ENCODE measurements around the gene ZFR2. TPM values are rescaled to one million over a fixed set of nuclear protein-coding genes. Genes with fewer than 3 reads are reported as not detected.
"Not testable (repeated sequence)": the region's sequence is repeated elsewhere in the genome, so short reads cannot be mapped to it uniquely, and the experiment has no call there.

The ZFR2 gene
- total RNA-seq, 5 donors from 2014 or later (not counting 1 experiment from before 2014, with no cell fraction given), result 0.56 to 1.8 (median 1.4) TPM

GRCh38 chr19:3819989-3820388 lies 48.8 kb downstream of the ZFR2 start:
- H3K27me3 Mint-ChIP-seq, result no peaks in the 10 kb centered on the region
- H3K9me3 ChIP-seq, result no peaks in the 10 kb centered on the region
- H3K4me1 ChIP-seq (ENCODE audit: control insufficient read depth in 1 of 2, extremely low read depth in 1 of 2, insufficient read depth in 2 of 2, low read length in 2 of 2), result peaks cover 14 to 59% of the 10 kb centered on the region in 2 experiments
- H3K36me3 ChIP-seq (ENCODE audit: control insufficient read depth in 2 of 2, extremely low read depth in 1 of 2, insufficient read depth in 1 of 2, low read length in 1 of 2), result no peaks in the 10 kb centered on the region
- CTCF ChIA-PET, result no interaction called here
- peaks cover 21 to 23% (median 23%) of the 10 kb centered on the region in 3 donors for H3K4me1 Mint-ChIP-seq
- no peak for DNase-seq
- 93% methylated on average over 17 of the region's 19 CpGs for WGBS (ENCODE audit: insufficient coverage)
- POLR2A ChIA-PET, result no interaction called here
- H3K27ac ChIP-seq (ENCODE audit: low read length), result no peak overlapping the region
- ATAC-seq (replicated peaks in 1 of 4), result no peak
- no peaks in the 10 kb centered on the region for H3K9me3 Mint-ChIP-seq
- no peak overlapping the region for H3K27ac Mint-ChIP-seq
- H3K4me3 Mint-ChIP-seq, result no peak overlapping the region
- peaks cover 0 to 5% of the 10 kb centered on the region in 2 experiments for H3K27me3 ChIP-seq (replicated peaks in 1 of 2; ENCODE audit: control insufficient read depth in 2 of 2, extremely low read depth in 1 of 2, insufficient read depth in 2 of 2, low read length in 1 of 2)
- H3K4me3 ChIP-seq (ENCODE audit: control insufficient read depth in 1 of 2, extremely low read depth in 1 of 2, low read length in 1 of 2), result no peak overlapping the region
- H3K36me3 Mint-ChIP-seq, result no peaks in the 10 kb centered on the region

GRCh38 chr19:3818918-3819317 lies 49.9 kb downstream of the ZFR2 start:
- Histone ChIP-seq H3K9me3 (no peaks in the 10 kb centered on the region), H3K27ac (ENCODE audit: low read length) (no peak overlapping the region), H3K36me3 (ENCODE audit: control insufficient read depth in 2 of 2, extremely low read depth in 1 of 2, insufficient read depth in 1 of 2, low read length in 1 of 2) (no peaks in the 10 kb centered on the region), H3K4me1 (ENCODE audit: control insufficient read depth in 1 of 2, extremely low read depth in 1 of 2, insufficient read depth in 2 of 2, low read length in 2 of 2) (peaks cover 25 to 69% of the 10 kb centered on the region in 2 experiments), H3K4me3 (ENCODE audit: control insufficient read depth in 1 of 2, extremely low read depth in 1 of 2, low read length in 1 of 2) (no peak overlapping the region), H3K27me3 (replicated peaks in 1 of 2; ENCODE audit: control insufficient read depth in 2 of 2, extremely low read depth in 1 of 2, insufficient read depth in 2 of 2, low read length in 1 of 2) (peaks cover 0 to 5% of the 10 kb centered on the region in 2 experiments)
- DNase-seq (no peak), ATAC-seq (replicated peaks in 1 of 4) (no peak)
- Mint-ChIP-seq H3K4me3 (peak overlapping the region in 1 of 3 donors; percentile 50), H3K27me3 (no peaks in the 10 kb centered on the region), H3K9me3 (no peaks in the 10 kb centered on the region), H3K36me3 (no peaks in the 10 kb centered on the region), H3K4me1 (peaks cover 32 to 34% (median 34%) of the 10 kb centered on the region in 3 donors), H3K27ac (no peak overlapping the region)
- ChIA-PET POLR2A (no interaction called here), CTCF (interaction anchor here in 1 of 2 donors (0.5 to 1.0 kb wide), 2 partner anchors 39 to 268 kb away, joined by 3 read pairs; no protein-coding TSS in a partner anchor)
- WGBS (ENCODE audit: insufficient coverage), result 87% methylated on average over 31 of the region's 31 CpGs

GRCh38 chr19:3818466-3818865 lies 50.4 kb downstream of the ZFR2 start:
- H3K27ac ChIP-seq (ENCODE audit: low read length), result no peak overlapping the region
- Mint-ChIP-seq H3K4me1 (peaks cover 37 to 39% (median 39%) of the 10 kb centered on the region in 3 donors), H3K36me3 (no peaks in the 10 kb centered on the region), H3K4me3 (peak overlapping the region in 1 of 3 donors; percentile 50), H3K27ac (no peak overlapping the region), H3K27me3 (no peaks in the 10 kb centered on the region), H3K9me3 (no peaks in the 10 kb centered on the region)
- 44% methylated on average over 11 of the region's 11 CpGs for WGBS (ENCODE audit: insufficient coverage)
- ChIA-PET CTCF (interaction anchor here in 1 of 2 donors (0.5 kb wide), 1 partner anchor 268 kb away, joined by 3 read pairs; no protein-coding TSS in a partner anchor), POLR2A (no interaction called here)
- peaks cover 0 to 4% of the 10 kb centered on the region in 2 experiments for H3K27me3 ChIP-seq (replicated peaks in 1 of 2; ENCODE audit: control insufficient read depth in 2 of 2, extremely low read depth in 1 of 2, insufficient read depth in 2 of 2, low read length in 1 of 2)
- no peak for DNase-seq
- H3K4me1 ChIP-seq (ENCODE audit: control insufficient read depth in 1 of 2, extremely low read depth in 1 of 2, insufficient read depth in 2 of 2, low read length in 2 of 2), result peaks cover 29 to 74% of the 10 kb centered on the region in 2 experiments
- H3K9me3 ChIP-seq, result no peaks in the 10 kb centered on the region
- no peaks in the 10 kb centered on the region for H3K36me3 ChIP-seq (ENCODE audit: control insufficient read depth in 2 of 2, extremely low read depth in 1 of 2, insufficient read depth in 1 of 2, low read length in 1 of 2)
- no peak for ATAC-seq (replicated peaks in 1 of 4)
- no peak overlapping the region for H3K4me3 ChIP-seq (ENCODE audit: control insufficient read depth in 1 of 2, extremely low read depth in 1 of 2, low read length in 1 of 2)

- peaks cover 44 to 46% (median 46%) of the 10 kb centered on the region in 3 donors for H3K4me1 Mint-ChIP-seq
- Histone ChIP-seq H3K4me3 (ENCODE audit: control insufficient read depth in 1 of 2, extremely low read depth in 1 of 2, low read length in 1 of 2) (no peak overlapping the region), H3K4me1 (ENCODE audit: control insufficient read depth in 1 of 2, extremely low read depth in 1 of 2, insufficient read depth in 2 of 2, low read length in 2 of 2) (peaks cover 36 to 80% of the 10 kb centered on the region in 2 experiments), H3K27ac (ENCODE audit: low read length) (no peak overlapping the region), H3K36me3 (ENCODE audit: control insufficient read depth in 2 of 2, extremely low read depth in 1 of 2, insufficient read depth in 1 of 2, low read length in 1 of 2) (no peaks in the 10 kb centered on the region), H3K27me3 (replicated peaks in 1 of 2; ENCODE audit: control insufficient read depth in 2 of 2, extremely low read depth in 1 of 2, insufficient read depth in 2 of 2, low read length in 1 of 2) (no peaks in the 10 kb centered on the region), H3K9me3 (no peaks in the 10 kb centered on the region)
- peak overlapping the region in 1 of 2 donors; percentile 49 for H3K27ac Mint-ChIP-seq
- no peaks in the 10 kb centered on the region for H3K27me3 Mint-ChIP-seq
- WGBS (ENCODE audit: insufficient coverage), result 86% methylated on average over 6 of the region's 8 CpGs
- DNase-seq (no peak), ATAC-seq (replicated peaks in 1 of 4) (no peak)
- no peaks in the 10 kb centered on the region for H3K36me3 Mint-ChIP-seq
- H3K9me3 Mint-ChIP-seq, result no peaks in the 10 kb centered on the region
- ChIA-PET POLR2A (interaction anchor here (0.6 to 0.7 kb wide), 2 partner anchors 37 to 1378 kb away, joined by 5 to 8 read pairs; no protein-coding TSS in a partner anchor), CTCF (no interaction called here)
- H3K4me3 Mint-ChIP-seq, result peak overlapping the region in 1 of 3 donors; percentile 50
These were observed 51.1 kb downstream of the ZFR2 start for GRCh38 chr19:3817761-3818160.

- H3K4me1 ChIP-seq (ENCODE audit: control insufficient read depth in 1 of 2, extremely low read depth in 1 of 2, insufficient read depth in 2 of 2, low read length in 2 of 2), result peaks cover 41 to 80% of the 10 kb centered on the region in 2 experiments
- H3K36me3 Mint-ChIP-seq, result no peaks in the 10 kb centered on the region
These were observed 52.1 kb downstream of the ZFR2 start for GRCh38 chr19:3816566-3817218.

GRCh38 chr19:3816148-3816547 lies 52.7 kb downstream of the ZFR2 start:
- H3K27ac ChIP-seq (ENCODE audit: low read length); H3K27ac Mint-ChIP-seq; H3K27me3 ChIP-seq (replicated peaks in 1 of 2; ENCODE audit: control insufficient read depth in 2 of 2, extremely low read depth in 1 of 2, insufficient read depth in 2 of 2, low read length in 1 of 2); H3K9me3 Mint-ChIP-seq; H3K9me3 ChIP-seq; POLR2A ChIA-PET; DNase-seq; ATAC-seq (replicated peaks in 1 of 4); H3K4me3 Mint-ChIP-seq; H3K4me3 ChIP-seq (ENCODE audit: control insufficient read depth in 1 of 2, extremely low read depth in 1 of 2, low read length in 1 of 2); H3K36me3 Mint-ChIP-seq; H3K36me3 ChIP-seq (ENCODE audit: control insufficient read depth in 2 of 2, extremely low read depth in 1 of 2, insufficient read depth in 1 of 2, low read length in 1 of 2); H3K27me3 Mint-ChIP-seq: not testable (repeated sequence)
- 98% methylated on average over 7 of the region's 9 CpGs for WGBS (ENCODE audit: insufficient coverage)
- CTCF ChIA-PET, result interaction anchor here in 1 of 2 donors (0.6 kb wide), 1 partner anchor 21 kb away, joined by 3 read pairs; no protein-coding TSS in a partner anchor
- peaks cover 42 to 50% (median 46%) of the 10 kb centered on the region in 3 donors for H3K4me1 Mint-ChIP-seq
- peaks cover 41 to 79% of the 10 kb centered on the region in 2 experiments for H3K4me1 ChIP-seq (ENCODE audit: control insufficient read depth in 1 of 2, extremely low read depth in 1 of 2, insufficient read depth in 2 of 2, low read length in 2 of 2)

More at GRCh38 chr19:3816566-3817218, 52.1 kb downstream of the ZFR2 start:
- Histone ChIP-seq H3K27me3 (replicated peaks in 1 of 2; ENCODE audit: control insufficient read depth in 2 of 2, extremely low read depth in 1 of 2, insufficient read depth in 2 of 2, low read length in 1 of 2) (no peaks in the 10 kb centered on the region), H3K9me3 (no peaks in the 10 kb centered on the region), H3K36me3 (ENCODE audit: control insufficient read depth in 2 of 2, extremely low read depth in 1 of 2, insufficient read depth in 1 of 2, low read length in 1 of 2) (no peaks in the 10 kb centered on the region), H3K27ac (ENCODE audit: low read length) (no peak overlapping the region), H3K4me3 (ENCODE audit: control insufficient read depth in 1 of 2, extremely low read depth in 1 of 2, low read length in 1 of 2) (no peak overlapping the region)
- Mint-ChIP-seq H3K4me1 (peaks cover 44 to 49% (median 48%) of the 10 kb centered on the region in 3 donors), H3K27ac (no peak overlapping the region), H3K27me3 (no peaks in the 10 kb centered on the region), H3K9me3 (no peaks in the 10 kb centered on the region), H3K4me3 (no peak overlapping the region)
- DNase-seq (no peak), ATAC-seq (replicated peaks in 1 of 4) (no peak)
- 94% methylated on average over 44 of the region's 45 CpGs for WGBS (ENCODE audit: insufficient coverage)
- ChIA-PET CTCF (interaction anchor here in 1 of 2 donors (0.6 kb wide), 1 partner anchor 21 kb away, joined by 3 read pairs; no protein-coding TSS in a partner anchor), POLR2A (no interaction called here)

Measured in T-cell (primary cell).